Psoas muscle (tissue), 8 donors: Measurements from ENCODE around the gene ARHGAP10. TPM values are rescaled to one million over a fixed set of nuclear protein-coding genes. Genes with fewer than 3 reads are reported as not detected.

Experiments
- ATAC-seq, 4 donors: fragments of 200-7000 bp; cut with Tn5 transposase; one replicate each; pipeline ENCODE4 v1.9.1; 2020; ENCODE audit warnings: moderate library complexity in 3 of 4, mild to moderate bottlenecking in 2 of 4
- DNase-seq, 2 donors: peaks; one replicate each; pipeline ENCODE4 v3.0.0-alpha.2; 2020
- H3K27ac ChIP-seq: fragments of 200-600 bp; one replicate; pipeline ENCODE4 v1.8.0; 2022
- H3K27me3 ChIP-seq, 3 donors: fragments of 200-600 bp in 1 of 3; one replicate each; pipeline versions ENCODE4 v1.6.1 to v1.8.0; 2013 to 2022; ENCODE audit warnings: low read length in 2 of 3, mild to moderate bottlenecking in 2 of 3, moderate library complexity in 1 of 3; ENCODE audit not compliant: insufficient read depth in 3 of 3
- H3K36me3 ChIP-seq, 2 donors: fragments of 200-600 bp in 1 of 2; one replicate each; pipeline versions ENCODE4 v1.6.1 to v1.8.0; 2013 to 2022; ENCODE audit warnings: low read depth in 1 of 2, mild to moderate bottlenecking in 1 of 2, moderate library complexity in 1 of 2; ENCODE audit not compliant: insufficient read depth in 1 of 2
- H3K4me1 ChIP-seq: fragments of 200-600 bp; one replicate; pipeline ENCODE4 v1.8.0; 2022
- H3K4me3 ChIP-seq: fragments of 200-600 bp; one replicate; pipeline ENCODE4 v1.8.0; 2022; ENCODE audit warnings: mild to moderate bottlenecking
- H3K9me3 ChIP-seq: fragments of 200-600 bp; one replicate; pipeline ENCODE4 v1.8.0; 2022
- WGBS, 3 donors: extraction: QIAGEN DNeasy Blood & Tissue Kit; methylation state at CpG; one replicate each; pipeline versions ENCODE4 v1.1.6 to v1.1.7; 2013; 5-methylcytosine and 5-hydroxymethylcytosine counted together
- intact Hi-C, 2 donors: fragments of 100-400 bp; cut with DNase I; formaldehyde crosslinking; loops; one replicate each; pipeline versions ENCODE4 v1.11.0 to v1.14.2; 2022
- polyA plus RNA-seq, 3 donors: library from polyadenylated mRNA; stranded (reverse); fragments of 200-250 nt; gene quantifications; one replicate each; pipeline ENCODE4 v1.2.3, GENCODE V29; 2013
- total RNA-seq, 4 donors: library from RNA; stranded (reverse); fragmentation: NEBNext Ultra II Directional in 2 of 4; extraction: Animal tissue kit (Norgen Biotek cat#: 25700) in 2 of 4; gene quantifications; one replicate each; pipeline versions ENCODE4 v1.2.1 to v1.2.4, GENCODE V29; 2021 to 2023
- TF ChIP-seq, protein P1 (sequence below): fragments of 200-600 bp; IDR thresholded peaks from one replicate; pipeline ENCODE4 v1.8.0; 2022; ENCODE audit warnings: antibody characterized with exemption
- donor health status: healthy with polysubstance abuse.
- donor health status: DM: no; HTN: no; CAD: no; lungs with moderate emphysema.
- donor health status: Bipolar disorder and iron deficiency.
- donor health status: healthy.
- donor health status: DM: yes; HTN: yes; CAD: no.
- donor health status: DM: no; HTN: no; CAD: no.
- donor health status: DM: no; HTN: no; CAD: no.
- donor health status: DM: yes; HTN: yes; CAD: no.

ARHGAP10 gene
- total and polyA plus RNA-seq, 7 donors, result 28.8 to 43.5 (median 34.0) TPM

- 19 to 32% (median 31%) methylated on average over 3 of the region's 3 CpGs for WGBS, 3 donors
- no peaks in the 10 kb centered on the region for H3K9me3 ChIP-seq
- no peak overlapping the region for H3K4me3 ChIP-seq
- TF ChIP-seq, protein P1, sequence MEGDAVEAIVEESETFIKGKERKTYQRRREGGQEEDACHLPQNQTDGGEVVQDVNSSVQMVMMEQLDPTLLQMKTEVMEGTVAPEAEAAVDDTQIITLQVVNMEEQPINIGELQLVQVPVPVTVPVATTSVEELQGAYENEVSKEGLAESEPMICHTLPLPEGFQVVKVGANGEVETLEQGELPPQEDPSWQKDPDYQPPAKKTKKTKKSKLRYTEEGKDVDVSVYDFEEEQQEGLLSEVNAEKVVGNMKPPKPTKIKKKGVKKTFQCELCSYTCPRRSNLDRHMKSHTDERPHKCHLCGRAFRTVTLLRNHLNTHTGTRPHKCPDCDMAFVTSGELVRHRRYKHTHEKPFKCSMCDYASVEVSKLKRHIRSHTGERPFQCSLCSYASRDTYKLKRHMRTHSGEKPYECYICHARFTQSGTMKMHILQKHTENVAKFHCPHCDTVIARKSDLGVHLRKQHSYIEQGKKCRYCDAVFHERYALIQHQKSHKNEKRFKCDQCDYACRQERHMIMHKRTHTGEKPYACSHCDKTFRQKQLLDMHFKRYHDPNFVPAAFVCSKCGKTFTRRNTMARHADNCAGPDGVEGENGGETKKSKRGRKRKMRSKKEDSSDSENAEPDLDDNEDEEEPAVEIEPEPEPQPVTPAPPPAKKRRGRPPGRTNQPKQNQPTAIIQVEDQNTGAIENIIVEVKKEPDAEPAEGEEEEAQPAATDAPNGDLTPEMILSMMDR, result no peak
- peak overlapping the region; percentile 84 for H3K27ac ChIP-seq
- intact Hi-C loops, result loop anchor here in 1 of 2 donors (5.0 to 10.0 kb wide), 2 partner anchors 99 to 224 kb away; partner anchors contain the start of gene ARHGAP10
- ATAC-seq (peak; percentile 73 to 76 (median 76)), DNase-seq (no peak)
- peaks cover 0 to 2% of the 10 kb centered on the region in 2 donors for H3K36me3 ChIP-seq
- H3K27me3 ChIP-seq, result no peaks in the 10 kb centered on the region
- peaks cover 82% of the 10 kb centered on the region for H3K4me1 ChIP-seq
Observed at GRCh38 chr4:147830987-147831386, 99.1 kb downstream of the ARHGAP10 start.

DNA sequence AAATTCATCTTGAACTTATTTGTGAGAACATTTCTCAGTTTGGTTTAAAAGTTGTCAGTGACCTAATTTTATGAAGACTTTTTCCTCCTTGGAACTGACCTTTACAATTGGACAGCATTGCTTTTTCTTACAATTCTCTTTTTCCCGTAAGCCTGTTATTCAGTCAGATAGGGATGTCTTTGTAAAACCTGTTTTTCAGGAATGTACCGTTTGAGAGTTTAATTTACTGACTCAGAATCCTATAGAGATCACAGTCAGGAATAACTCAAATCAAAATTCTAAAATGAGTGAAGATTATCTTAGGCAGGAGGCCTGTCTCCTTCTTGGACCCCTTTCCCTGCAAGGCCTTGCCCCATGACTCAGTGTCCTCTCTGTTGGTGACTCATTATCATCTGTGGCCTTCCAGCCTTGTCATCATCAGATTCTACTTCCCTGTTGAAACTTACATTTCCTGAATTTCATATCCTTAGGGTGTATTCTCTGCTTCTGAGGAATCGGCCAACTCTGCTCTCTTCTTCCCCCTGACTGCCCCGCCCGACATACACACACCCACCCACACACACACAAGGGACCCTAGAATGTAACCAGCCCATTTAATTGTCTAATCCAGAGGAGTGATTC is 99.8 kb downstream of the ARHGAP10 start:
- Histone ChIP-seq H3K27me3 (no peaks in the 10 kb centered on the region), H3K4me3 (no peak overlapping the region), H3K36me3 (peaks cover 0 to 2% of the 10 kb centered on the region in 2 donors), H3K9me3 (no peaks in the 10 kb centered on the region), H3K4me1 (peaks cover 84% of the 10 kb centered on the region), H3K27ac (peak overlapping the region; percentile 84)
- peak; percentile 64 to 75 (median 69) for ATAC-seq
- intact Hi-C loops, result loop anchor here in 1 of 2 donors (5.0 to 10.0 kb wide), 2 partner anchors 99 to 223 kb away; partner anchors contain the start of gene ARHGAP10
- peak in 1 of 2 donors; percentile 52 for DNase-seq
- WGBS, 3 donors, result 53 to 66% (median 64%) methylated on average over 5 of the region's 5 CpGs
- TF ChIP-seq, protein P1, result no peak

DNA sequence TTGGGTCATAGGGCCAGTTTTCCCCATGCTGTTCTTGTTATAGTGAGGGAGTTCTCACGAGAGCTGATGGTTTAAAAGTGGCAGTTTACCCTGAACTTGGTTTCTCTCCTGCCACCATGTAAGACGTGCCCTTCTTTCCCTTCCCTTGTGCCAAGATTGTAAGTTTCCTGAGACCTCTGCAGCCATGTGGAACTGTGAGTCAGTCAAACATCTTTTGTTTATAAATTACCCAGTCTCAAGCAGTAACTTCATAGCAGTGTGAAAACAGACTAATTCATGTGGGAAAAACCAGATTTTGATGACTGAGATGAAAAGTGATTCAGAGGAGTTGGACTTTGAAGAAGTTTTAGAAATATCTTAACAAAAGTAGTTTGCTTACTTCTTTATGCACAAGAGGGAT is 101.4 kb downstream of the ARHGAP10 start:
- Histone ChIP-seq H3K9me3 (no peaks in the 10 kb centered on the region), H3K4me1 (peaks cover 71% of the 10 kb centered on the region), H3K27me3 (no peaks in the 10 kb centered on the region), H3K4me3 (no peak overlapping the region), H3K27ac (peak overlapping the region; percentile 84), H3K36me3 (no peaks in the 10 kb centered on the region)
- WGBS, 3 donors, result 85 to 92% (median 92%) methylated on average over 2 of the region's 2 CpGs
- ATAC-seq (no peak), DNase-seq (no peak)
- intact Hi-C loops, result loop anchor here in 1 of 2 donors (5.0 to 10.0 kb wide), 2 partner anchors 101 to 222 kb away; partner anchors contain the start of gene ARHGAP10
- TF ChIP-seq, protein P1, result no peak

DNA sequence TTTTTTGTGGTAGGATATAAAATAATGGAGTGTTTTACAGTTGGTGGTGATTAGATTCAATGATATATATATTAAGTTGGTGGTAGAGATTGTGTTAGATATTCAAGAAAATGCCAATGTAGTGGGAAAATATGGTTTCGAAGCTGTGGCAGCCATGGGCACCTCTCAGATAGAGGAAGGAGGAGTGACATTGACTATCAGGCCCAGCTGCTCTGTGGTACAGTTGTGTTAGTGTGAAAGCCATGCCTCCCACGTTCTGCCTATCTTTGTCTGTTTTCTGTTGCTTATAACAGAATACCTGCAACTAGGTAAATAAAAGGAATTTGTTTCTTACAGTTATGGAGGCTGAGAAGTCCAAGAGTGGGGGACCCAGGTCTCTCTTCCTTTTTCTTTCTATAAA is 101.9 kb downstream of the ARHGAP10 start:
- intact Hi-C loops, result loop anchor here in 1 of 2 donors (5.0 to 10.0 kb wide), 2 partner anchors 101 to 221 kb away; partner anchors contain the start of gene ARHGAP10
- no peak overlapping the region for H3K4me3 ChIP-seq
- no peaks in the 10 kb centered on the region for H3K27me3 ChIP-seq
- TF ChIP-seq, protein P1, result no peak
- no peaks in the 10 kb centered on the region for H3K9me3 ChIP-seq
- 86 to 93% (median 91%) methylated on average over 2 of the region's 2 CpGs for whole genome bisulfite sequencing, 3 donors
- peaks cover 66% of the 10 kb centered on the region for H3K4me1 ChIP-seq
- H3K27ac ChIP-seq, result peak overlapping the region; percentile 84
- no peak for ATAC-seq
- no peak for DNase-seq
- H3K36me3 ChIP-seq, result no peaks in the 10 kb centered on the region
